Stimulated activated CD4-positive, alpha-beta T cell treated with anti-CD3 and anti-CD28 coated beads, Interleukin-1b, Interleukin-23, amount 100 ng/mL, for 4 hours (primary cell): Measurements from ENCODE around the gene MAPKBP1.

ENCODE experiments used
- DNase-seq, 2 donors: peaks; one replicate each; pipeline ENCODE4 v3.0.0-alpha.2; 2020; ENCODE audit warnings: low read depth in 2 of 2

The MAPKBP1 gene

DNA sequence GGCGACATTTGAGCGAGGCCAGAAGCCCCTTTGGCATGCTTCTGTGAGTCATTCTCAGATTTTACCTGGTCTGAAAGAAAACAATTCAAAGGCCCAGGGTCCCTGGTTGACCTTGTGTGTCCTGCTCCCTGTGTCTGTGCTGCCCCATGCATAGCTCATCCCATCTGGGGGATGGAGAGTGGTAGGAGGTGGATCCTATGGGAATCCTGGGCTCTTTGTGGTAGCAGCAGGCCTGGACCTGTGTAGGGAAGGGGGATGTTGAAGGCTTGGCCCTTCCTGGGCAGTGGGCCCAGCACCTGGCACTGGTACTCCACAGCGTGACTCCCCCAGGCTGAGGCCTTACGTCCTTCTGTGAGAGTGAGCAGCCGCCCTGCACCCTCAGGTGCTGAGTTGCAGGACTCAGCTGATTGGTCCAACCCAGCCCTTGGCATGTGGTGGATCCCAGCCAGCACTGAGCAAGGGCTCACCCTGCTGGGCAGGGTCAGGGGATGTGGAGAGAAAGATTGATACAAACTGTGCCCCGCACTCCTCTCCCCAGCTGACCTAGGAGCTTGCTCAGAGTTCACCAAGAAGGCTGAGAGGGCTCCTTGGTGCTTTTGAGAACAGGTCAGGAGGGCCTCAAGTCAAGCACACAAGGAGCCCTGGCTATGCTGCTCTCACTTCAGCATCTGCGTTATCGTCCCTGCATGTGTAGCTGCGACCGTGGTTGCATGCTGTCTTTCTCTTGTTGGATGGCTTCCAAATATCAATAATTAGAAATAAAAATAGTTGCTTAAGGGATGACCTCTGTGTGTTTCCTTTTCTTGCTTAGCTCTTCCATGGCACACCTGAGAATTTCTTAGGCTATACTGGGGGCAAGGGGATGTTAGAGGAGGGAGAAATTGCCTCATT is 32.3 kb downstream of the MAPKBP1 start:
- no peak for DNase-seq

DNA sequence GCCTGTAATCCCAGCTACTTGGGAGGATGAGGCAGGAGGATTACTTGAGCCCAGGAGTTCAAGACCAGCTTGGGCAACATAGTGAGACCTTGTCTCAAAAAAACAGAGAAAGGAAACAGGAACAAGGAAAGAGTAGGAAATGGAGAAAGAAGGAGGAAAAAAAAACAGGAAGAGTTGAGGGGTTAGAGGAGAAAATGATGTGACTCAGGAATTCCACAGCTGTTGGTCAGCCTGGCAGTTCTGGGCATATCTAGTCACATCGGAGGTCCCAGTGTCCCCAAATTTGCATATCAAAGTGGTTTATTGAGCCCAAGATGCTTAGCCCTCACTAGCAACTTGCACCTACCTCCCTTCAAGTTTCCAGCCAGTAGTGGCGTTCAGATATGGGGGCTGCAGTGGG is 34.8 kb downstream of the MAPKBP1 start:
- DNase-seq: no peak

DNA sequence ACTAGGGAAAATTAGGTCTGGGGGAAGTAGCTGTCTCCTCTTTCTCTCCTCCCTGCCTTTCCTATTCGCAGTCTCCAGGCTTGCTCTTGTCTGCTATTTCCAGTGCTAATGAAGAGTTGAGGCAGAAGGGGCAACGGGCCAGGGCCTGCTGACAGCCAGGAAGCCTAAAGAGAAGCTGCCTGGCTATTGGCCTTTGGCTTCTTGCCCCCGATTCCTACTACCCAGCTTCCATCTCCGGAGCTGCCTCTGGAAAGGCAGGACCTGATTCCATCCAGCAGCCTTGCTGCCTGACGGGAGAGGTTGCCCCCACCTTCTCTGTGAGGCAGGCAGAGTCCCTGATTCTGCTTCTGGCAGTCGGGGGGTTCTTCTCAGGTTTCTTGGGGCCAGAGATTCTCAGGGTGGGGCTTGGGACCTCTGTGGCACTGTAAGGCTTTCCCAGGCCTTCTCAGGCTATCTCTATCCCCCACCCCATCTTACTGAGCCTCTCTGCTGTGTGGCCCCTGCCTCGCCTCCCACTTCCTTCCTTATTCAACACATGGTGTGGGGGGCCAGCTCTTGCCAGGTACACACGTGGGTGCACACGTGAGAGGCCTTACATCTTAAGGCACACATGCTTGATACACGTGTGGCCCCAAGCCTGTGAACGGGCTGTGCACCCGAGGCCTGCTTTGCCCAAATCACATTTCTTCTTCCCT is 35.4 kb downstream of the MAPKBP1 start:
- DNase-seq: no peak

DNA sequence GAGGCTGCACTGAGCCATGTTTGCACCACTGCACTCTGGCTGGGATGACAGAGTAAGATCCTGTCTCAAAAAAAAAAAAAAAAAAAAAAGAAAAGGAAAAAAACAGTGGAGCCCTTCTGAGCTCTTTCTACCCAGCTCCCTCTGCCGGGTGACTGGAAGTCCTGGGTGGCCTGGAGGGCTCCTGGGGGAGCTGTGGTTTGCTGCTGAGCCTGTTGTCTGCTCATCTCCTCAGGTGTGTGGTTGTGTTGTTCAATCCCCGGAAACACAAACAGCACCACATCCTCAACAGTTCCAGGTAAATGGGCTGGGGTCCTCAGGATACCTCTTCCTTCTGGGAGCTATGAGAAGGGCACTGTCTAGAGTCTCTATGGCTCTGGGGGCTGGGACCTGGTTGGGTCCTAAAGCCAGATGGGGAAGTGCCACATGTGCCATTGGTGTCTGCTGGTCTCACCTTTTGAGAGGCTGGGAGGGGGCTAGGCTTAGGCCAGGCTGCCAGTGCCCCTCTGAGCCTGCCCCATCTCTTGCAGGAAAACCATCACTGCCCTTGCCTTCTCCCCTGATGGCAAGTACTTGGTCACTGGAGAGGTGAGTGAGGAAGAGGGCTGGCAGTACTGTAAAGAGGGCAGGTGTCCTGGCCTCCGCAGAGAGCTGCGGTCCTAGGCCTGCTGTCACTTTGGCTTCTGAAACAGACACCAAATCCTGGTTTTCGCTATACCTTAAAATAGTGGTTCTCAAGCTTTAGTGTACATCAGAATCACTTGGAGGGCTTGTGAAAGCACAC is 36.6 kb downstream of the MAPKBP1 start:
- no peak for DNase-seq

DNA sequence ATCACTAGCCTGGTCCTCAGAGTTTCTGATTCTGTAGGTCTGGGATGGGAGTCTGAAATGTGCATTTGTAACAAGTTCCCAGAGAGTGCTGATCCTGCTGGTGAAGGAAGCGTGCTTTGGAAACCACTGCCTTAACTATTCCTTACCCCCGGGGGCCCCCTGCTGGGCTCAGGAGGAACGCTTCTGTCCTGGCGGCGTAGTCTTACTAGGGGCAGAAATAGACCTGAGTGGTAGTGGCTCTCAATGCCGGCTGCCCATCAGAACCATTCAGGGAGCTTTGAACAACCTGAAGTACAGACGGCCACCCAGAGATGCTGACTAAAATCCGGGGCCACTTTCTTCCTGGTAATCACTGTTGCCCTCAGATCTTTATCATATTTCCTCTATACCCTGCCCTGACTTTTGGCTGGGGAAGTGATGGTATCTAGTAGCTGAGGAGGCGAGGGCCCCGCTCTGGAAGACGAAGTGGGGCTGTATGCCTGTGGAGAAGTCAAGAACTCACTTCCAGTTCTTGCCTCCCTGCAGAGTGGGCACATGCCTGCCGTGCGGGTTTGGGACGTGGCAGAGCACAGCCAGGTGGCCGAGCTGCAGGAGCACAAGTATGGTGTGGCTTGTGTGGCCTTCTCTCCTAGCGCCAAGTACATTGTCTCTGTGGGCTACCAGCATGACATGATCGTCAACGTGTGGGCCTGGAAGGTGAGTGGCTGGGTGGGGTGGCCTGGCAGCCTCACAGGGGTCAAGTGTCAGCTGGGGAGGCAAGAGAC is 37.3 kb downstream of the MAPKBP1 start:
- peak; percentile 63 to 67 for DNase-seq

DNA sequence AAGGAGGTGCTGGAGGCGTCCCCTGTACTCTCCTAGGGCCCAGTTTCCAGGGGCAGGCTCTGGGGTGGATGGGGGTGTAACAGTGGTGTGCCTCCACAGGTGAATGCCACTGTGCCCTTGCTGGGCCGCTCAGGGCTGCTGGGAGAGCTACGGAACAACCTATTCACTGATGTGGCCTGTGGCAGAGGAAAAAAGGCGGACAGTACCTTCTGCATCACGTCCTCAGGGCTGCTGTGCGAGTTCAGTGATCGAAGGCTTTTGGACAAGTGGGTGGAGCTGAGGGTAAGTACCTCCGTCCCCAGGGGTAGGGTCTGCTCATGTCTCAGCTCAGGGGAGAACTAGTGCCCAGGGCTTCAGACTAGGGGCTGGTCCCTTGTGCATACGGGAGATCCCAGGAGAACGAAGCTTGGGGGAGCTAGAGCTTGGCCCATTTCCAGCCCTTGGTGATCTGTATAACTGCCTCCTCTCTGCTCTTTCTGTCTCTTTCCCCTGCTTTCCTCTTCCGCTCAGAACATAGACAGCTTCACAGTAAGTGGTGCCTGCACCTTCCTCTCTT is 38.6 kb downstream of the MAPKBP1 start:
- DNase-seq: no peak

DNA sequence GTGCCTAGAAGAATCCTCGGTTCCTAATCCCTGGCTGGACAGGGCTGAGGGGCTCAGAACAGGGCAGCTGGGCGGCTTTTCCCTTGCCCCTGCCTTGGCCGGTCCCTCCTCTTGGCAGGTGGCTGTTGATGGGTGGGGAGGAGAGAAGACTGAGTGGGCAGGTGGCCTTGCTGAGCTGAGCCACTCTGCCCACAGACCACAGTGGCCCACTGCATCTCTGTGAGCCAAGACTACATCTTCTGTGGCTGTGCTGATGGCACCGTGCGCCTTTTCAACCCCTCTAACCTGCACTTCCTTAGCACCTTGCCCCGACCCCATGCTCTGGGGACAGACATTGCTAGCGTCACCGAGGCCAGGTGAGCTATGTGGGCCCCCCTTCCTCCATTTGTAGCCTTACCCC is 39.1 kb downstream of the MAPKBP1 start:
- DNase-seq: no peak

- no peak for DNase-seq
These were observed 40.2 kb downstream of the MAPKBP1 start for GRCh38 chr15:41814534-41814933.

GRCh38 chr15:41816788-41817187 is 42.5 kb downstream of the MAPKBP1 start:
- no peak for DNase-seq

- no peak for DNase-seq
These were observed 43.0 kb downstream of the MAPKBP1 start for GRCh38 chr15:41817327-41817726.

DNA sequence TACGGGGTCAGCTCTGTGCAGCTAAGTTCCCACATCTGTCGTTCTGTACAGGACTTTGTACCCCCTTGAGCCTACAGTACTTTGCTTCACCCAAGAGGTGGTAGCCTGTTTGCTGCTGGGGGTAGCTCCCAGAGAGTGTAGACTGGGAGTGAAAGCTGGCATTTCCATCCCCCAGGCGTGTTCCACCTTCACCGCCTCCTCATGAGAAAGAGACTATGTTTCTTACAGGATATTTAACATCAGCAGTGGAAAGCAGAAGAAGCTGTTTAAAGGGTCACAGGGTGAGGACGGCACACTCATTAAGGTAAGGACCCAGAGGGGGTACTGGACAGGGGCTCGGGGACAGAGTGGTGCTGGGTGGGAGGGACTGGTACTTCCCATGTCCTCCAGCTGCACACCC is 43.5 kb downstream of the MAPKBP1 start:
- DNase-seq: no peak

DNA sequence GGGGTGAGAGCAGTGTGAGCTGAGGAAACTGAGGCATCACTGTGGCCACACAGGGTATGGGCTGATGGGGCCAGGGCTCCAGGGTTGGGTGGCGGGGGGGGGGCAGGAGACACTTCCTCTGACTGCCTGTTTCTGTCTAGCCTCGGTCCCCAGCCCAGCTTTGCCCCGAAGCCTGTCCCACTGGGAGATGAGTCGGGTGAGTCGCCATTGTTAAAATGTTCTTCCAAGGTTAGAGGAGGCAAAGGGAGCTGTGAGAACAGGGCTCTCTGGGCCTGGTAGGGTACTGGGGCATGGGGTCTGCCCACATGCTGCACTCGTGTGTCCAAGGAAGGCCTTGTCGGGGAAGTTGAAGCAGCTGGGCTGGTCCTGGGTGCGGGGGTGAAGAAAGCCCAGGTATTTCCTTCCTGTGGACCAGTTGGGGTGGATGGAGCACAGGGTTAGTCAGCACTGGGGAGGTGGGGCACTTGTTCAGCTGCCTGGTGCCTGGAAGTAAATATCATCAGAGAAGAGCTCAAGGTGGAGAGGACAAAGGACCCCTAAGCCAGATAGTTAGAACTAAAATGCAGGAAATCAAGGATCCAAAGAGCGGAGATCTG is 45.3 kb downstream of the MAPKBP1 start:
- DNase-seq: no peak

GRCh38 chr15:41820791-41821423 is 46.6 kb downstream of the MAPKBP1 start:
- no peak for DNase-seq

DNA sequence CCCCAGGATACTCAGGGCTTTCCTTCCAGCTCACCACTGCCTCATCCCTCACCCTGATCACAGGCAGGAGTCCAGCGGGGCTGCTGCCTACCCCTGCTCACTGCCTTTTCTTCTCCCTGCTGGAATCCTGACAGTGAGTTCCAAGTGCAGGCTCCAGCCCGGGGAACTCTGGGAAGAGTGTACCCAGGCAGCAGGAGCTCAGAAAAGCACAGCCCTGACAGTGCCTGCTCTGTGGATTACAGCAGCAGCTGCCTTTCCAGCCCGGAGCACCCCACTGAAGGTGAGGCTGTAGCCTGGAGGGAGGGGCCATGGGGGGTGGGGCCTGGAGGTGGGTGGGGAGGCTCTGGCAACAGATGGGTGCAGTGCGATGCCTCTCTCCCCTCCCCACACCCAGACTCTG is 47.5 kb downstream of the MAPKBP1 start:
- no peak for DNase-seq

DNA sequence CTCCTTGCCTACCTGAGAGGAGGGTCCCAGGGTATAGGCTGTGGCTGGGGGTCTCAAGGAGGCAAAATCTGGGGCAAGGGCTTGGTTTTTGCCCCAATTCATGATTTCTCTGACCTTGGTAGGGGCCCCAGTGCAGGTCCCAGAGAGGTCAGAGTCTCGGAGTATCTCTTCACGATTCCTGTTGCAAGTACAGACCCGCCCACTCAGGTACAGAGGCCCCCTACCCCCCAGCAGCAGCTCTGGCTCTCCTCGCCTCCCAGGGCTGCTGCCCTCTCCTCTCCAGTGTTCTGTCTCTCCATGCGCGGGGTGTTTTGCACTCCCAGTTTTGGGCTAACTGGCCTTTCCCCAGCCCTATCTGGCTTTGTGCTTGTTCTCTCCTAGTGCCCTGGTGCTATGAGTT is 48.2 kb downstream of the MAPKBP1 start:
- DNase-seq: no peak

GRCh38 chr15:41822957-41823356 is 48.7 kb downstream of the MAPKBP1 start:
- no peak for DNase-seq

GRCh38 chr15:41823502-41823901 is 49.2 kb downstream of the MAPKBP1 start:
- DNase-seq: no peak

DNA sequence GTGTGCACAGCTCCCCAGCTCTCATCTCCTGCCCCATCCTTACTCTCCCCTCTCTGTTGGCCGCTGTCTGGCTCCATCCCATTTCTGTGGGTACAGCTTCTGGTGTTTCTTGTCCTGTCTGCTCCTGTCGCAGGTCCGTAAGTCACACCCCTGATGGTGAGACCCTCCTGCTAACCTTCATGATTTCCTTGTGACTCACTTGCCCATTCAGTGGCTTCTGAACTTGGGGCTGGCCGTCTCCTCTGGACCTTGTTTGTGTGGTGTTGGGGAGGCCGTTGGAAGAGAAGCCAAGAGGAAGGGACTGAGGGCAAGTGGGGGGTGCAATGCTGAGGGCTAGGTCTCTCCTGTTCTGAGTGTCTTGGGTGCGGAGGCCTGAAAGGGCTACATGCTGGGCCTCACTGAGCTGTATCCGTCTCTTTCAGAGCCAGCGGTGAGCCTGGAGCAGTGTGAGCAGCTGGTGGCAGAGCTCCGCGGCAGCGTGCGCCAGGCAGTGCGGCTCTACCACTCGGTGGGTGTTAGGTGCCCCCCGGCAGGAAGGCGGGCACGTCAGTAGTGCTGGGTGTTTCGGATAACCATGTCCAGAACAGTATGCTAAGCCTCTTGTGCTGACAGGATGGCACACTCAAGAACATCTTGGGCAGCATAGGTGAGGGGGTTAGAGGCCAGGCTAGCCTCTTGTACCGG is 49.9 kb downstream of the MAPKBP1 start:
- DNase-seq: no peak

GRCh38 chr15:41825145-41825544 is 50.9 kb downstream of the MAPKBP1 start:
- DNase-seq: no peak
